Measurements from ENCODE around the gene C2CD2L.
"Not testable (repeated sequence)": the region's sequence is repeated elsewhere in the genome, so short reads cannot be mapped to it uniquely, and the experiment has no call there.

The C2CD2L gene

DNA sequence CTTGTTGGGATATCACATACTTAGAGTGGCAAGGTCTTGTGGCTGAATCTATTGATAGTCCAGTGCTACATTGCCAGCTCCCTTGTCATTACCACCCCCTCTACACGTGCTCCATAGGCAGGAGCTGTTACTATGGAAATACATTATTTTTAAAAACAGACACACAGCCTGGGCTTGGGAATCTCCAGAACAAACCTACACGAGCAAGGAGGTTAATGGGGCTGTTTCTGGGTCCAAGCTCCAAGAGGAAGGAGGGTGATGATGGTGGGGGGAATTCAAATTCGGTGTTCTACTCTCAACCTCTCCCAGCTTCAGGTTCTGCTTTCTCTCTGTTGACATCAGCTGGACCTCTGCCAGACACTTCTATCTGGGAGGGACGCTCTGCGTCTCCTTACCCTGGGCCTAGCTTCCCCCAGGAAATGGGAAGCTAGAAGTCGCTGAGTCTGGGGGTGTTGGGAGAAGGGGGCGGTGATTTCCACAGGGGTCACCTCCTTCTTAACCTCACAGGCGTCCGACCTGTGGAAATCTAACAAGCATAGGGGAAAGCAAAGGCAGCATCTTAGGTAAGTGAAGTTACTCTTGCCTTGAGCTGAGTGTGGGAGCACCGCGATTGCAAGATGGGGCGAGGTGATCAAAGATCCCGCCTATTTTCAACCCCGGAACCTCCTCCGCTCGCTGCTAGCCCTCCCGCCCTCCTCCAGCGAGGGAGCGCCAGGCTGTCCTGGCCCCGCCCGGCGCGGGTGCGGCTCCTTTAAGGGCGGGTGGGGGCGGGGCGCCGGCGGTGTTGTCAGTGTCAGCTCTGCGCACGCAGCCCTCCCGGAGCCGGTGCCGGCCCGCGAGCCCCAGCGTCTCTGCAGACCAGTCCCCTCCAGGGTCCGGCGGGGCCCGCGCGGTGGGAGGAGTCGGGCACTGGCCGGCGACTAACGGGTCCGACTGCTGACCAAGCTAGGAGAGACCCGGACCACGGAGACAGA is at the start of gene C2CD2L:
TSS of gene C2CD2L (plus strand) at position 781 of the 974 bp plus-strand sequence. CDS start 398 bp downstream, outside the sequence.
- peak; percentile 79 for DNase-seq (ENCODE audit: low read depth, low spot score)

GRCh38 chr11:119059128-119059527 is 48.0 kb upstream of the C2CD2L start:
- DNase-seq (ENCODE audit: low read depth, low spot score): not testable (repeated sequence)

DNA sequence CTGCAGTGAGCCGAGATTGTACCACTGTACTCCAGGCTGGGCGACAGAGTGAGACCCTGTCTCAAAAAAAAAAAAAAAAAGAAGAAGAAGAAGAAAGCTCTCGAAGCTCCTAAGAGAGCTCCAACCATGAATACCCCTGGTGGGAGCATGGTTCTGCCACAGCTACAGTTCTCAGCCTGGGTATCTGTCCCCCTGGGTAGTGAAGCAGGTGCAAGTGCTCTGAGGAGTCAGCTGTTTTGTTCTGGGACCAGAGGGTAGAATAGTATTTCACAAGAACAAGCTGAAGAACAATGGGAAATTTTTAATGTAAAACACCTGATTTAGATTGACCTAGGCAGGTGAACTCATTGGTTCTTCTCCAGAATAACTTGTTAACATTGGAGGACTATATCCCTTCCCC is 45.9 kb upstream of the C2CD2L start:
- no peak for DNase-seq (ENCODE audit: low read depth, low spot score)

GRCh38 chr11:119062779-119063178 is 44.4 kb upstream of the C2CD2L start:
- no peak for DNase-seq (ENCODE audit: low read depth, low spot score)

DNA sequence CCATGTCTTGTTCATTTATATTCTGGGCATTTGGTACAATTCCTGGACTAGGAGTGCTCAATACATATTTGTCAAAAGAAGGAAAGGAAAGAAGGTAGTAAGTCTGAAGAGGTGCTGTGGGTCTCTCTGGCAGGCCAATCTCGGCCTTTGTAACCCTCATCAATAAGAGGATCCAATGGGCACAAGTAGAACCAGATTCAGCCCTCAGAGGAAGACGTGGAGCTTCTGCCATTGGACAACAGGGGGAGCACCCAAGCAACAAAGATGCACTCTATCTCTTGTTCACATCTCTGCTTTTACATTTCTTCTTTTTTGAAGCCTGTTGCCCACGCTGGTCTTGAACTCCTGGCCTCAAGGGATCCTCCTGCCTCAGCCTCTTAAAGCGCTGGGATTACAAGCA is 41.8 kb upstream of the C2CD2L start:
- no peak for DNase-seq (ENCODE audit: low read depth, low spot score)

- DNase-seq (ENCODE audit: low read depth, low spot score): peak; percentile 88
These were observed 39.5 kb upstream of the C2CD2L start, which contains the start of gene VPS11 for GRCh38 chr11:119067371-119068222. VPS11 (plus strand) TSS chr11:119067818; CDS start chr11:119067824, 6 bp downstream.

DNA sequence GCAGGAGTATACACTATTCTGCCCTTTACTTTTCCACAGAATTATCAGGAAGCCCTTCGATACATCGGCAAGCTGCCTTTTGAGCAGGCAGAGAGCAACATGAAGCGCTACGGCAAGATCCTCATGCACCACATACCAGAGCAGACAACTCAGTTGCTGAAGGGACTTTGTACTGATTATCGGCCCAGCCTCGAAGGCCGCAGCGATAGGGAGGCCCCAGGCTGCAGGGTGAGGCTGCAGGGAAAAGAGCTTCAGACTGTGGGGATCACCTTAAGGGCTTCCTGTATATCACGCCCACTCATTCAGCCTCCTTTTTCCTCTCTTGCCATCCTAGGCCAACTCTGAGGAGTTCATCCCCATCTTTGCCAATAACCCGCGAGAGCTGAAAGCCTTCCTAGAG is 29.3 kb upstream of the C2CD2L start:
- no peak for DNase-seq (ENCODE audit: low read depth, low spot score)

DNA sequence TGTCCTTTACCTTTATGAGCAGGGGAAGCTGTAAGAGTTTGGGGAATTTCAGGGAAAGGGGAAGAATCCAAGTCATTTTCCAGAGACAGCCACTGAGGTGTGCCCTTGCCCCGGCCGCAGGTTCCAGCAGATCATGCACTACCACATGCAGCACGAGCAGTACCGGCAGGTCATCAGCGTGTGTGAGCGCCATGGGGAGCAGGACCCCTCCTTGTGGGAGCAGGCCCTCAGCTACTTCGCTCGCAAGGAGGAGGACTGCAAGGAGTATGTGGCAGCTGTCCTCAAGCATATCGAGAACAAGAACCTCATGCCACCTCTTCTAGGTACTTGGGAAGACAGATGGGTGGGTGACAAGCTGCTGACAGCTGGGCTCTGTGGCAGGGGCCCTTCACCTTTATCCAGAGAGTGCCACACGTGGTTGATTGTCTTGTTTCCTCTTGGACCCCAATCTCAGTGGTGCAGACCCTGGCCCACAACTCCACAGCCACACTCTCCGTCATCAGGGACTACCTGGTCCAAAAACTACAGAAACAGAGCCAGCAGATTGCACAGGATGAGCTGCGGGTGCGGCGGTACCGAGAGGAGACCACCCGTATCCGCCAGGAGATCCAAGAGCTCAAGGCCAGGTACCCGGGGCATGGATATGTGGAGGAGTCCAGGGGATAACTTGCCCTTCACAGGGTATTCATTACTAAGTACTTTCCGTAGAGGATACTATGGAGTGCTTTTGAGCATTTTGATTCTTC is 28.3 kb upstream of the C2CD2L start:
- DNase-seq (ENCODE audit: low read depth, low spot score): no peak

GRCh38 chr11:119081682-119082260 is 25.4 kb upstream of the C2CD2L start:
- no peak for DNase-seq (ENCODE audit: low read depth, low spot score)

GRCh38 chr11:119084663-119085436 is 22.3 kb upstream of the C2CD2L start, which contains the start of gene HMBS:
HMBS (plus strand) TSS chr11:119084881; CDS start chr11:119085034, 153 bp downstream.
- DNase-seq (ENCODE audit: low read depth, low spot score): peak; percentile 81

GRCh38 chr11:119085437-119085847 is 21.7 kb upstream of the C2CD2L start:
- DNase-seq (ENCODE audit: low read depth, low spot score): no peak

DNA sequence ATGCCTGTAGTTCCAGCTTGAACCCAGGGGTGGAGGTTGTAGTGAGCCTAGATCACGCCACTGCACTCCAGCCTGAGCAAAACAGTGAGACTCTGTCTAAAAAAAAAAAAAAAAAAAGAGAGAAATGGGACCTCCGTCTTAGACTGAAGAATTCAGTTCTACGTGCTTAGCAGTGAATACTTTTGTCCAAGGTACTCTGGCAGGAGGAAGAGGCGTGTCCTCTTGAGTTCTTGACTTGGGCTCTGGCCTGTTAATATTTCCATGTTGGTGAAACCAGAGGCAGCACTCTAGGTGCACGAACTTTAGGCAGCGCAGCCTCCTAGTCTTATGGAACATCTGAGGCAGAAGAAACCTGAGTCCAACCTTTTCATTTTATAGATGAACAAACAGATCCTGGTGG is 20.0 kb upstream of the C2CD2L start:
- no peak for DNase-seq (ENCODE audit: low read depth, low spot score)

- no peak for DNase-seq (ENCODE audit: low read depth, low spot score)
These were observed 19.4 kb upstream of the C2CD2L start for GRCh38 chr11:119087747-119088241.

DNA sequence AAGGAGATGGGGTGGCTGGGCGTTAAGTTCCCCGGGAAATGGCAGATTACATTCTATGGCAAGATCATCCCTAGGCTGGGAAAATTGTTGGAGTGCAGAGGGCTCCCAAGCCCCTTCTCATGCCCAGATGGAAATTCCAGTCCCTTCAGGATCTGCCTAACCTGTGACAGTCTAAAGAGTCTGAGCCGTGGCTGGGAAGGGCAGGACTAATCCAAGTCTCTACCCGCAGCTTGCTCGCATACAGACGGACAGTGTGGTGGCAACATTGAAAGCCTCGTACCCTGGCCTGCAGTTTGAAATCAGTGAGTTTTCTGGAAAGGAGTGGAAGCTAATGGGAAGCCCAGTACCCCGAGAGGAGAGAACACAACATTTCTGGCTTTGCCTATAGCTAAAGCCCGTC is 18.7 kb upstream of the C2CD2L start:
- no peak for DNase-seq (ENCODE audit: low read depth, low spot score)

DNA sequence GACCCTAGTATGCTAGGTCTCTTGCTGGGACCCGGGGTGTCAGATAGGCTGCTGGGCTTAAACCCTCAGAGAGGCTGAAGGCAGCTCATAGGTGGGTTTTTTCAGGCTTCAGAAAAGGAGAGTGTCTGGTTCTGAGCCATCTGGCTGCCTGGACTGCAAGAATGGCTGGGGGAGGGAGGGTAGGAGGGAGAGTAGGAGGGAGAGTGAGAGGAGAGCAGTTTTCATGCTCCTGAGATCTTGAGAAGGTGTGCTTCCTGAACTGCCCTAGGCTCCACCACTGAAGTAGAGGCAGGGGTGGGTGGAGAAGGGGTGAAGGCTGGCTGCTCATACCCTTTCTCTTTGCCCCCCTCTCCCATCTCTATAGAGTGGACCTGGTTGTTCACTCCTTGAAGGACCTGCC is 17.8 kb upstream of the C2CD2L start:
- DNase-seq (ENCODE audit: low read depth, low spot score): no peak

GRCh38 chr11:119091178-119091577 is 16.0 kb upstream of the C2CD2L start:
- DNase-seq (ENCODE audit: low read depth, low spot score): no peak

- DNase-seq (ENCODE audit: low read depth, low spot score): no peak
These were observed 14.9 kb upstream of the C2CD2L start for GRCh38 chr11:119091966-119092879.

GRCh38 chr11:119092880-119093842 is 14.0 kb upstream of the C2CD2L start:
- DNase-seq (ENCODE audit: low read depth, low spot score): no peak
